G401.6 (cell line): ENCODE results near the gene ADCY2.

Source experiments
- FAIRE-seq: peaks from 2 replicates; lab custom pipeline; 2012; peaks lifted over from hg19 to GRCh38; lab: Jason Lieb, UNC

Gene ADCY2

DNA sequence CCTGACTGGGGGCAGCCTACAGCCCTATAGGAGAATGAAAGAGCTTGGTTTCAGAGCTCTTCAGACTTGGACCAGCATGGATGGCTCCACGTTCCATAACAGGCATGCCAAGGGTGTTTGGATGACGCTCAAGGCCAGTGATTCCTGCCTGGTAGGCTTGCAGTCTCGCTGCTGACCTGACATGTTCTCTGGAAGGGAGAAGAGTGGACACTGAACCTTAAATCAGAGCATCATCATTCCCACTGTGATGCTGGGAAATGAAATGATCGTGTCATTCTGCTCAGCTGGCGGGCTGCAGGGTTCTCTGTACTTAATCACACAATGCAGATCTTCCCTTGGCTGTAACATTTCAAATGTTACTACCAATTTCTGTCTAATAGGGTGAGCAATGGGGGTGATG is 398.0 kb downstream of the ADCY2 start:
- no peak for FAIRE-seq

DNA sequence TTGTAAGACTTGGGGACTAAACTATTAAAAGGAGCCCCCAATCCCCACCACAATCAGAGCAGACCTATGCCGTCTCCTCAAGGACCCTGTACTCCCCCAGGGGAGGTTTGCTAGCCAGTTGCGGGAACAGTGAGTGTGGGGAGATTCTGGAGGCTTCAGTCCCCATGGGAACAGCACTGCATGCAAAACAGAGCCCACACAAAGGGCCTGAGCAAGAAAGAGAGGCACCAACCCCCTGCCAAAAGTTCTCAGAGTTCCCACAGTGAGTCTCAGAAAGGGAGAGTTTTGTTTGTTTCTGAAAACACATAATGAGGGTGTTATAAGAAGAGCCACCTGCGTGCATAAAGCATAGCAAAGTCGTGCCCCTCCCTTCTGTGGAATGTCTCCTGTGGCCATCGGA is 398.4 kb downstream of the ADCY2 start:
- FAIRE-seq, result no peak

DNA sequence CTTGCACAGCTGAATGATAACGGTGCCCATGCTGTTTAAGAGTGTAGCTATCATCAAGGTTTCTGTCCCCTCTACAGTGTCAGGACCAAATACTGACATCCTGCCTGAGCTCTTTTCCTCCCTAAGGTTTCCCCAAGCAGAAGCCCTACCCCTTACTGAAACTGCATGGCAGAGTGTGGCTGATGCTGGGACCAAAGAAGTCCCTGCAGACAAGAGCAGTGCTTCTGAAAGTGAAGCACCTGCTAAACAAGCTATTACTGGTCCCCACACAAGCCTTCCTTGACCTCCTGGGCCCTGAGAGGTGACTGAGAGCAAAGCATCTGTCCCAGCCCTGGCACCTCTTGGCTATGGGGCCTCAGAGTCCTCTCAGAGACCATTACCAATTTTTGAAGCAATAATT is 398.9 kb downstream of the ADCY2 start:
- no peak for FAIRE-seq

DNA sequence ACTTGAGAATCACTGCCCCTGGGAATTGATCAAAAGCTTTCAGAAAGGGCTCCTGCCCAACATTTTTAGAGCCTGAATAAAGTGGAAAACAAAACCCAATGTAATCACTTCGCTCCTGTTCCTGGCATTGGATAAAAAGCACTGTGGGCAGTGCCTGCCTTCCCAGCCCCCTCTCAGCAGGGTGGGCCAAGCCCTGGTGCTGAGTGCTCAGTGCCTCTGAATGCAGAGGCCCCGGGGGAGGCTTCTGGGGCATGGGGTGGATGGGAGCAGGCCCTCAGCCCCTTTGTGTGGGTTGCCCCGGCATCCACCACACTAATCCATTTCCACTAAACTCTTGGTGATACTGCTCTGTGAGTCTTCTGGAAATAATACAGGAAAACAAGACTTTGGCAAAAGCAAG is 399.4 kb downstream of the ADCY2 start:
- no peak for FAIRE-seq

DNA sequence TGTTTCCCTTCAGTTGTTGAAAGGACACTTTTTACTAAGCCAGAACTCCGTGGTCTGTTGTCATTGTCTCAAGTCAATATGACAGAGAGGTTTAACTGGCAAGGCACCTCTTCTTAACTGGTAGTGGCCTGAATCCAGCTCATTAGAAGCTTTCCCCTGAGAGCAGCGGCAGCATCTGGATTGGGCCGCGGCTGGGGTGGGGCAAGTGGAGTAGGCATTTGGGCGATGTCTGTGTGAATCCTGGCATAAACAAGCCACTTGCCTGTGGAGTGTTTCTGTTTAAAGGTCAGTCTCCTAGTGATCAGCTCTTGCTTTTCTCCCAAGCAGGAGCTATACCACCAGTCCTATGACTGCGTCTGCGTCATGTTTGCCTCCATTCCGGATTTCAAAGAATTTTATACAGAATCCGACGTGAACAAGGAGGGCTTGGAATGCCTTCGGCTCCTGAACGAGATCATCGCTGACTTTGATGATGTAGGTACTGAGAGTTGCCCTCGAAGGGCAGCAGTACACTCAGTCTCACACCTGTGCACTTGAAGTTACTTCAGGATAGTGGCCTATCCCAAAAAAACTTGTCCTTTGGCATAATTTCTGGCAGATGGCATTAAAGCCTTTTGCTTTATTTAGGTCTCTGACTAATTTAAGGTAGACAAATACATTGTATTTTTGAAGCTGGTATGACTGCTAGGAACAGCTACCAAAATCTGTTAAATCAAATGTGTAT is 406.1 kb downstream of the ADCY2 start:
- no peak for FAIRE-seq

DNA sequence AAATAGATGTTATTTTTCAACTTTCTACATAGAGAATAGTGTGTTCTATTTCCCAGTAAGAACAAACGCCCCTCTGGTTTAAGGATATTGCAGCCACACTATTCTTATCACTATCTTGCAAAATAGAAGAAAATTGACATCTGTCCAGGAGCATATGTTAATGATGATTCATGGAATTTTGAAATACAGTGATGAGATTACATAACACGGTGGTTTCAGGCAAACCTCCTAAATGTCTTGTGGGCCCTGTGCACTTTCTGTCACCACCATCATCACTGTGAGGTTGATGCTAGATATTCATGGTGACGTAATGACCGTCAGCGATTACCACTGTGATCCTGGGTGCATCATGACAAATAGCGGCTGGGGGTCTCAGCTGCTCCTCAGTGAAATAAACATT is 406.9 kb downstream of the ADCY2 start:
- FAIRE-seq, result no peak

DNA sequence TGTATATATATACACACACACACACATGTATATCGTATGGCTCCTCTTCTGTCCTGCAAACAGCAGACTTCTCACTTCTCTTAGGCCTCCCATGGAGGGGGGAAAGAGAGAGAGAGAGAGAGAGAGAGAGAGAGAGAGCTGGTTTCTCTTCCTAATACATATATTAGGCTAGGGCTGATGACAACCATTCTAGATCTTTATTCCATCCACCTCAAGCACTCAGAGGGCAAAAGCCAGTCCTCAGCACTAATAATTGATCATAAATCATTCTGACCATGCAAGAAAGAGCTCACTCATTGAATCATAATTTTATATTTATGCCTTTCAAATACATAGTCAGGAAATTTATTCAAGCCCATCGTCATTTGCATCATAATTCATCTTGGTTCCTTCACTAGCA is 408.0 kb downstream of the ADCY2 start:
- FAIRE-seq, result no peak

DNA sequence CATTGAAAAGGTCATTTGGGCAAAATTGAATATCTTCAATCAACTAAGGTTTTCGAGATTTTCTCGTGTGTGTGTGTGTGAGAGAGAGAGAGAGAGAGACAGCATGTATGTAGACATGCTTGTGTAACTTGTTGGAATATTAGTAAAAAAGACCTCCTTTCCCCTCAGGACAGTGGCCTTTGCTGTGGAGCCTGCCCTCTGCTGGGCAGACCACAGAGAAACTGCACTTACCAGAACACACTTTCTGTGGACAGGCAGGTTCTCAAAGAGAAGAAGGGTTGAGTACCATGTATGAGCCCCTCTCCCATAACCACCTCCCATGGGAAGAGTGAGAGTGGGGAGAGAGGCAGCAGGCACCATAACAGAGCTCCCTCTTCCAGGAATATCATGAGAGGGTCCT is 409.4 kb downstream of the ADCY2 start:
- FAIRE-seq, result no peak

DNA sequence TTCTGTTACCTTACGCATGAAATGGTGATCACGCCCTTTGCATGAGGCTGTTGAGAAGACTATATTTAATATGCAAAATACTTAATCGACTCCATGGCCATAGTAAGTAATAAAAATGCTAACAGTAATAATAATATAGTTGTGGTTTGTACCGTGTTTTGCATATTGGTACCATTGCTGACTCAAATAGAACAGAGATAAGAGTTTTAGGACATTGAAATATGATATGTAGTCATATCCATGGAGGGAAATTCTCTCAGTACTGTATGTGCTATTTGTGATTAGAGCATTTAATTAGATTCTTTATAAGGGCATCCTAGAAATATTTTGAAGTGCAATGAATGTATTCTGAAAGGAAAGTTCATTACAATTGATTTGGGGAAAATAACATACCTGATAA is 413.1 kb downstream of the ADCY2 start:
- no peak for FAIRE-seq

DNA sequence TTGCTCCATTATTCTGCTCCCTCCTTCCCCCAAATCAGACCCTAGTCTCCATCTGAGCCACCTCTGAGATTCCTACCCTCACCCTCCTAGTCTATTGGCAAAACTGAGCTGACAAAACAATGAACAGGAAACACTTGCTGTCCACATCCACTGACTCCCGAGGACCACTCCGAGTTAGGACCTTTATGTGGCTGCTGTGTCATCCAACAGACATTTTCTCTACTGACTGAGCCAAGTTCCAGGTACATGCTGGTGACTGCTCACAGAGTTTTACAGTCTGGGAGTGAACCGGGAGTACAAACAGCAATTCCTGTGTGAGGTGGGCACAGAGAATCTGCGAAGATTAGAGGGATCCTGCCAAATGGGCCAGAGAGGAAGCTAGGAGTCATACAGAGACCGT is 415.8 kb downstream of the ADCY2 start:
- FAIRE-seq, result no peak

DNA sequence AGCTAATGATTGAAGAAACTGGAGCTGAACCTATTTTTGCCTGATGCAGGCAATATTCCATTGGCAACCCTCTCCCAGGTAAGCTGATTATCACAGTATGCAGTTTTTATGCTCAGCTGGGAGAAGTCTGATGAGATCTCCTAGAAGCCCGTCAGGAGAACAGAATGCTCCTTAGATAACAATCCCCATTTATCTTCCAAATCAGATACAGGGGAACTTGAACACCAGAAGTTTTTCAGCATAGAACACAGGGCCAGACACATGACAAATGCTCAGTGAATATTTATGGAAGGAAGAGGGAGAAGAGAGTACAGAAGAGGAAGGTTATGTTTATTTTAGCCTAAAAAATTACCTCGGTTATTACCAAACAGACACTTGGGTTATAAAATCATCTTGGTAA is 417.1 kb downstream of the ADCY2 start:
- no peak for FAIRE-seq

DNA sequence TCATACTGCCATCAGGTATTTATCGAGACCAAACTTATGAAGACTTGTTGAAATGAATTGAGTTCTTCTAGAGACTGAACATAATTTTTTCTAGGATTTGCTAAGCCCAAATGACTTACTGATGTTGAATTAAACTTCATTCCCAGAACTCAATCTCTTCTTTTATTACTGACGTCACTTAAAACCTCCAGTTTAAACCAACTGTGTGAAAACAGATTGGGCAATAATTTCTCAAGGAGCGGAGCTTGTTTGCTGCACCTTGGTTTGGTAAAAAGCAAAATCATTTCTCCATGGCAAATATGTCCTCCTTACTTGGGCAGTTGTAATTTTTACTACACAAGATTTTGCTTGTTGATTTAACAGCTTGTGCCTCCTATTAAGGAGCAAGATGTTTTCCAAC is 417.6 kb downstream of the ADCY2 start:
- FAIRE-seq, result no peak

DNA sequence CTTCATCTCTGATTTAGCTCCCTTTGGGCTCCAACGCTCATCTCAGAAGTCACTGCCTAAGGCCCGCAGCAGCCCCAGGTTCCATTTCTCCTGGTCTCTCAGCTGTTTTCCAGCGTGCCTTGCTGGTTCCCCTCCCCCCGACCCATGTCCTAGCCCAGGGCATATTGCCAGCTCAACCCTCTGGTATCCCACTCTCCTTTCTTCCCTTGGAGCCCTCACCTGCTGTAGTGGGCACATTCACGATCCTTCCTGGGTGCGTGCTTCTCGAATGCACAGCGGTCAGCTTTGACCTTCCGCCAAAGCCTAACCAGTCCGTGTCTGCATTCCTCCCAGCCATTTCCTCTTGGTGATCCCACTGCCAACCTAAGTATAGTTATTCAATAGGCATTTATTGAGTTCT is 418.9 kb downstream of the ADCY2 start:
- no peak for FAIRE-seq

DNA sequence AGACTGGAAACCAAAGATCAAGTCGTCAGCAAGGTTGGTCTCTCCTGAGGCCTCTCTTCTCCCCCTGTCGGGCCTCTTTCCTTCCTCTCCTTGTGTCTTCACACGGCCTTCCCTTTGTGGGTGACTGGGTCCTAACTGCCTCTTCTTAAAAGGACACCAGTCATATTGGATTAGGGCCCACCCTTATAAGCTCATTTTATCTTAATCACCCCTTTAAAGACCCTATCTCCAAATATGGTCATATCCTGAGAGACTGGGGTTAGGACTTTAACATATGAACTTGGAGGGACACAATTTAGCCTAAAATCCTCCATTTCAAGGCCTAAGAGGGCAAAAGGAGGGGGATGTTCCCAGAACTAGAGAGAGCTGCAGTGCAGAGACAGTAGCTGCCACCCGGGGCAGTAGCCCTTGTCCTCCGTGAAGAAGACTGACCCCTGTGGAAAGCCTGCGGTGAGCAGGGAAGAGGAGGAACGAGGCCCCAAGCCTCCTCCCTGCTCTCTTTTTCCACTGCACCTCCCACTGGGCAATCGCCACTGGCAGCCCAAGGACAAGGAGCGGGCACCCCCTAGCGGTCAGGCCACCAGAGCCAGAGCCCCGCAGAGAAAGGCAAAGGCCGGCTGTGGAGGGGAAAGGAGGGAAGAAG is 420.1 kb downstream of the ADCY2 start:
- no peak for FAIRE-seq

DNA sequence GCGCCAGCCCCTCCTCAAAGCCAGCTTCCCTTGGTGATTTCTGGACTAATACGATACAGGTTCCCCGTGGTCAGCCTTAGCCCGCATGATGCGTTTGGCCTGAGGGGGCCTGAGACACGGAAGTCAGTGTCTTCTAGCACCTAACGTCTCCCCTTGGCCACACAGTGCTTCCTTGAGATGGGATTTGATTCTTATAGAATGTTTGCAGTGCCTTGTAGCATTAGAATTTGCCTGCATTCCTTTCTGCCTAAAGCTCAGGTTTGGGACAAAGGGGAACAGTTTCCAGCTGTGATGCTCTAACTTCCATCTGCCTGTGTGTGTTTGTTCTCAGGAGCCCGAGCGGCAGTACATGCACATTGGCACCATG is 420.6 kb downstream of the ADCY2 start:
- no peak for FAIRE-seq

DNA sequence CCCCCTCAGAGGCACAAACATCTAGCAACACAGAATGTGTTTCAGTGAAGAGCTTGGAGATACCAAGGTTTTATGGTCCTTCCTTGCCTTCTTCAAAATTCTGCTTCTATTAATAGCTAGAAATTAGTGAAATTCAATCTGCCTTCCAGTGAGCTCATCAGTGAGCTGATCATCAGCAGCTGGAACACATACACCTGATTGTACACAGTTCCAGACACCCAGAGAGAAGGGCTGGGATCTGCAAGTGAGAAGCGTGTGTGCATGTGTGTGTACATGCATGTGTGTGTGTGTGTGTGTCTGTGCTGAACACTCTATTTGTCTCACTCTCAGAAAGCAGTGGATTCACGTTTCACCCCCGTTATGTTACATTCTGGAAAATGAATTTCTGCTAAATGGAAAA is 426.5 kb downstream of the ADCY2 start:
- no peak for FAIRE-seq

DNA sequence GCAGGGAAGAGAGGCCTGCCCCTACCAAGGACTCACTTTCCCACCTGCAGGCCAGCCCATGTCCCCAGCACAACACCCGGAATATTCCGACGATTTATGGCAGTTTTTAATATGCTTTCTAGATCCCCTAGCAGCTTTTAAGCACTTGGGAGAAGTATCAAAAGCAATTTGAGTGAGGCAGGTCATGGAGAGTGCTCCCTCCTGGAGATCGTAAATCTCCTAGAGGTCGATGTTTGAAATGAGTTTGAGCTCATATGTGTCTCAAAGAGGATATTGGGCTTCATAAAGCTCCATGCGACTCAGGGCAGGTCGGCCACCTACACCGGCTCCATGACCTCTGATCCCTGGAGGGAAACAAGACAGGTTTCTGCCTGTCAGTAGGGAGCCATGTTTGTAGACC is 427.7 kb downstream of the ADCY2 start:
- no peak for FAIRE-seq

DNA sequence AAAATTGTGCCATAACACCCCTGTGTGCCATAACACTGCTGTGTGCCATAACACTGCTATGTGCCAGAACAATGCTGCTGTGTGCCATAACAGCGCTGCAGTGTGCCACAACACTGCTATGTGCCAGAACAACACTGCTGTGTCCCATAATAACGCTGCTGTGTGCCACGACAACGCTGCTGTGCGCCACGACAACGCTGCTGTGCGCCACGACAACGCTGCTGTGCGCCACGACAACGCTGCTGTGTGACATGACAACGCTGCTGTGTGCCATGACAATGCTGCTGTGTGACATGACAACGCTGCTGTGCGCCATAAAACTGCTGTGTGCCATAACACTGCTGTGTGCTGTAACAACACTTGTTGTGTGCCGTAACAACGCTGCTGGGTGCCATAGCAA is 429.1 kb downstream of the ADCY2 start:
- no peak for FAIRE-seq

DNA sequence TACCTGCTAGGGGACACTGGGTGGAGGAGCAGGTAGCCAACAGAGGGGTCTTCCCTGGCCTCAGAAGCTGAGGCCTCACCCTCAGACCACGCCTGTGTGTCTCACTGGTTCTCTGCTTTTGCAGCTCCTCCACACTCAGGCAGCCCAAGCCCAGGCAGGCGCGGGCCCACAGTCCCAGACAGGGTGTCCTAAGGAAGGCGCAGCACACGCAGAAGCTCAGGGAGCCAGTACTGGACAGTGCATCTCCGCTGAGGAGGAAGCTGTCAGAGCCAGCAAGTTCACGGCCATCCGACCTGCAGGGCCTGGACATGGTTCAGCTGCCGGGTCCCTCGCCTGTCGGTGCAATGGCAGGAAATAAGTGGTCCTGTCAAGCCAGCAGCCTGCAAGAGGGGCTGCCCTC is 429.7 kb downstream of the ADCY2 start:
- no peak for FAIRE-seq

DNA sequence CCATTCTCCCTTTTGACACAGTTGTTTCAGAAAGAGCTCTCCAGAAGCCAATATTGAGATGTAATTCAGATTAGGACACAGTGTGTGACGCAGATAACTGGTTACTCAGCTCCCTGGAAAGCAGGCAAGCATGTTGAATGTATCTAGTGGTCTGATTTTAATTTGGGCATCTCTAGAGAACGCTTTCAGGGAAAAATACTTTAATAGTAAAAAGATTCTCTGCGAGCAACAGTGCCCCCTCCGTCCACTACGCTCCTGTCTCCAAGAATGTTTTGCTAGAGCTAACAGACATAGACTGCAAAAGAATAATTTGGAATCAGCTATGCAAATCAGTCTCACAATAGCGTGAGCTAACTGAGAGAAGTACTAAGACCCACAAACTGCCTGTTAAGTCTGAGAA is 431.7 kb downstream of the ADCY2 start:
- FAIRE-seq, result no peak

DNA sequence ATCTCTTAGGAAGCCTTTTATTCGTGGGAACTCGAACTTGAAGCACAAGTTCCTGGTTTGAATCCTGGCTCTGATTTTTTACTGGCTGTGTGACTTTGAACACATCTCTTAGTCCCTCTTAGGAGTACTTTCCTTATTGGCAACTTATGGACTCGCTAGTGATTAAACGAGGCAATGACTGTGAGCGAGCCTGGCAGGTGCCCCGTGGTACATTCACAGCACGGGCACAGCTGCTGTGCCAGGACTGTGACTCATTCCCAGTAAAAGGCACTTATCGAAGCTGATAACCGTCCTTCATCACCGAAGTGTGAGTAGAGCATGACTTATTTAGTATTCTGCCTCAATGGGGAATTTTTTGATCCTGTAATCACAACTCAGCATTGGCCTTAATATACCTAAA is 432.3 kb downstream of the ADCY2 start:
- no peak for FAIRE-seq

DNA sequence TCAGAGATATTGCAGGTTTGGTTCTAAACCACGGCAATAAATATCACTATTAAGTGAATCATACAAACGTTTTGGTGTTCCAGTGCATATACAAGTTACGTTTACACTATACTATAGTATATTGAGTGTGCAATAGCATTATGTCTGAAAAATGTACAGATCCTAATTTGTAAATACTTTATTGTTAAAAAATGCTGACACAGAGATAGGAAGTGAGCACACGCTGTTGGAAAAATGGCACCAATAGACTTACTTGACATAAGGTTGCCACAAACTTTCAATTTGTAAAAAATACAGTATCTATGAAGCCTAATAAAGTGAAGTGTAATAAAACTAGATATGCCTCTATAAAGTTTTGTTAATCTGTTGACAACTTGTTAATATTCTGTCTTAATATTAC is 439.0 kb downstream of the ADCY2 start:
- no peak for FAIRE-seq

DNA sequence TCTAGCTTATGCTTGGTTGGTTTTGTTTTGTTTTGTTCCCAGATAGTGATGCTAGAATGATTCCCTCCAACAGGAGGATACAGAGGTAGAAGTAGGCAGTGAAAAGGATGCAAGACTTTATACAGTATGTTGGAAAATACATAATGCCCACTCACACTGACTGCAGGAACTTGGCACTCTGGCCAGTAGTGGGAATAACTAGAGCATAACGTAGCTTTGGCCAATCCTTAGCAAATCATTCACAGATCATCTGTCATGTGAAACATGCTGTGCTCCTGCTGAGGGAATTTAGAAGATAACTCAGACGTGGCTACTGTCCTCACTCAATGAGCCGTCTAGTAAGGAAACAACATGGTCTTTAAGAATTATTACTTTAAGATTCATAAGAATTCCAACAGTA is 441.5 kb downstream of the ADCY2 start:
- FAIRE-seq, result no peak

DNA sequence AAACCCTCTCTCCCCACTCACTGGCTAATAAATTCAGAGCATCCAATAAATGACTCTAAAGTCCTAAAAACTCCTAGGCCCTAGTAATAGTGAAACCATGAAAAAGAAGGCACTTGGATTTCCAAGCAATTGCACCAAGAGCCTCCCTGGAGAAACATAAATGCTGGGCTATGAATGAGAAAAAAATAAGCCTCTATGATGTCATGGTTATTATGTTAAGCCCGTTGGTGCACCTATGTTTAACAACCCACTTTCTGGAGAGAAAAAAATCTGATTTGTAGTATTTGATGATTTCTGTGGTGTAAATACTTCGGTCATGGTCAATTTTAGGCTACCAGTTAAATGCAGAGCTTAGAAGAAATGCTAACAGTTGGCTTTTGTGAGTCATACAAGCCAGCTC is 446.6 kb downstream of the ADCY2 start:
- FAIRE-seq, result no peak

DNA sequence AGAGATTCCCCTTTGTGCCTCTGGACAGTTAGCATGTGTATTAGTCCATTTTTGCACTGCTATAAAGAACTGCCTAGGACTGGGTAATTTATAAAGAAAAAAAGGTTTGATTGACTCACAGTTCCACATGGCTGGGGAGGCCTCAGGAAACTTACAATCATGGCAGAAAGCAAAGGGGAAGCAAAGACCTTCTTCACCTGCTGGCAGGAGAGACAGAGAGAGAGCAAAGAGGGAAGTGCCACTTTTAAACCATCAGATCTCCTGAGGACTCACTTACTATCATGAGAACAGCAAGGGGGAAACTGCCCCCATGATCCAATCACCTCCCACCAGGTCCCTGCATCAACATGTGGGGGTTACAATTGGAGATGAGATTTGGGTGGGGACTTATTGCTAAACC is 449.0 kb downstream of the ADCY2 start:
- no peak for FAIRE-seq
